Measurements from ENCODE around the gene RPS15A. TPM values are rescaled to one million over a fixed set of nuclear protein-coding genes. Genes with fewer than 3 reads are reported as not detected.

The RPS15A gene
- total RNA-seq, 1 donor from 2014 or later: 1,627 TPM

GRCh38 chr16:18833707-18834505, 43.8 kb upstream of the RPS15A start:
- Mint-ChIP-seq H3K27ac (ENCODE audit: unreplicated experiment) (no peak overlapping the region), H3K9me3 (ENCODE audit: unreplicated experiment) (no peaks in the 10 kb centered on the region)

GRCh38 chr16:18832613-18833012, 42.5 kb upstream of the RPS15A start:
- no peak for DNase-seq (ENCODE audit: low spot score)
- peaks cover 33% of the 10 kb centered on the region for H3K36me3 Mint-ChIP-seq (ENCODE audit: low read depth, unreplicated experiment)
- no peak overlapping the region for H3K4me3 Mint-ChIP-seq (ENCODE audit: unreplicated experiment)
- no peaks in the 10 kb centered on the region for H3K4me1 Mint-ChIP-seq (ENCODE audit: unreplicated experiment)
- H3K27ac Mint-ChIP-seq (ENCODE audit: unreplicated experiment): no peak overlapping the region
- H3K9me3 Mint-ChIP-seq (ENCODE audit: unreplicated experiment): no peaks in the 10 kb centered on the region
- TF ChIP-seq, protein P1, sequence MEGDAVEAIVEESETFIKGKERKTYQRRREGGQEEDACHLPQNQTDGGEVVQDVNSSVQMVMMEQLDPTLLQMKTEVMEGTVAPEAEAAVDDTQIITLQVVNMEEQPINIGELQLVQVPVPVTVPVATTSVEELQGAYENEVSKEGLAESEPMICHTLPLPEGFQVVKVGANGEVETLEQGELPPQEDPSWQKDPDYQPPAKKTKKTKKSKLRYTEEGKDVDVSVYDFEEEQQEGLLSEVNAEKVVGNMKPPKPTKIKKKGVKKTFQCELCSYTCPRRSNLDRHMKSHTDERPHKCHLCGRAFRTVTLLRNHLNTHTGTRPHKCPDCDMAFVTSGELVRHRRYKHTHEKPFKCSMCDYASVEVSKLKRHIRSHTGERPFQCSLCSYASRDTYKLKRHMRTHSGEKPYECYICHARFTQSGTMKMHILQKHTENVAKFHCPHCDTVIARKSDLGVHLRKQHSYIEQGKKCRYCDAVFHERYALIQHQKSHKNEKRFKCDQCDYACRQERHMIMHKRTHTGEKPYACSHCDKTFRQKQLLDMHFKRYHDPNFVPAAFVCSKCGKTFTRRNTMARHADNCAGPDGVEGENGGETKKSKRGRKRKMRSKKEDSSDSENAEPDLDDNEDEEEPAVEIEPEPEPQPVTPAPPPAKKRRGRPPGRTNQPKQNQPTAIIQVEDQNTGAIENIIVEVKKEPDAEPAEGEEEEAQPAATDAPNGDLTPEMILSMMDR (IDR thresholded peaks at IDR 0.05; ENCODE audit: unreplicated experiment): no peak
- no peaks in the 10 kb centered on the region for H3K27me3 Mint-ChIP-seq (ENCODE audit: unreplicated experiment)

More at GRCh38 chr16:18833707-18834505, 43.8 kb upstream of the RPS15A start:
- peak overlapping the region; percentile 6 for H3K4me3 Mint-ChIP-seq (ENCODE audit: unreplicated experiment)
- H3K36me3 Mint-ChIP-seq (ENCODE audit: low read depth, unreplicated experiment): peaks cover 38% of the 10 kb centered on the region
- DNase-seq (ENCODE audit: low spot score): no peak
- H3K4me1 Mint-ChIP-seq (ENCODE audit: unreplicated experiment): no peaks in the 10 kb centered on the region
- TF ChIP-seq, protein P1 (IDR thresholded peaks at IDR 0.05; ENCODE audit: unreplicated experiment): no peak
- no peaks in the 10 kb centered on the region for H3K27me3 Mint-ChIP-seq (ENCODE audit: unreplicated experiment)

DNA sequence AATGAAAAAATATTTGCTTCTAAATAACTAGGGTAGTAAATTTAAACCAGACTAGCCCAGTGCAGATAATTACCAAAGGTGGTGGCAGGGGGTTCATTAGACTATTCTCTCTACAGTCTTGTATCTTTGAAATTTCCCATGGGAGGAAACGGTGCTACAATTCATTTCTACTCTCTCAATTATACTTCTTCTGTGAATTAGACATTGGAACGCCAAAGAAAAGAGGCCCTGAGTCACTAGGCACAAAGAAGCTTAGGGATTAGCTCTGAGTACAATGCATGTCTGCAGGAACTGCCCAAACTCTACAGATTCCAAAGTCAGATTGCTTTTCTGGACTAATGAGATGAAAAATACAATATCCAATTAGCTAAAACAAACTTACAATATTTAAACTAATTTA, 41.9 kb upstream of the RPS15A start:
- no peak overlapping the region for H3K4me3 Mint-ChIP-seq (ENCODE audit: unreplicated experiment)
- no peaks in the 10 kb centered on the region for H3K4me1 Mint-ChIP-seq (ENCODE audit: unreplicated experiment)
- no peaks in the 10 kb centered on the region for H3K27me3 Mint-ChIP-seq (ENCODE audit: unreplicated experiment)
- H3K36me3 Mint-ChIP-seq (ENCODE audit: low read depth, unreplicated experiment): peaks cover 29% of the 10 kb centered on the region
- DNase-seq (ENCODE audit: low spot score): no peak
- no peaks in the 10 kb centered on the region for H3K9me3 Mint-ChIP-seq (ENCODE audit: unreplicated experiment)
- TF ChIP-seq, protein P1 (IDR thresholded peaks at IDR 0.05; ENCODE audit: unreplicated experiment): no peak
- H3K27ac Mint-ChIP-seq (ENCODE audit: unreplicated experiment): no peak overlapping the region

GRCh38 chr16:18829251-18829650, 39.1 kb upstream of the RPS15A start:
- Mint-ChIP-seq H3K27ac (ENCODE audit: unreplicated experiment) (no peak overlapping the region), H3K4me3 (ENCODE audit: unreplicated experiment) (no peak overlapping the region), H3K27me3 (ENCODE audit: unreplicated experiment) (no peaks in the 10 kb centered on the region), H3K9me3 (ENCODE audit: unreplicated experiment) (no peaks in the 10 kb centered on the region), H3K36me3 (ENCODE audit: low read depth, unreplicated experiment) (peaks cover 13% of the 10 kb centered on the region), H3K4me1 (ENCODE audit: unreplicated experiment) (no peaks in the 10 kb centered on the region)
- TF ChIP-seq, protein P1 (IDR thresholded peaks at IDR 0.05; ENCODE audit: unreplicated experiment): no peak
- DNase-seq (ENCODE audit: low spot score): no peak

- Mint-ChIP-seq H3K27ac (ENCODE audit: unreplicated experiment) (no peak overlapping the region), H3K4me1 (ENCODE audit: unreplicated experiment) (no peaks in the 10 kb centered on the region), H3K9me3 (ENCODE audit: unreplicated experiment) (no peaks in the 10 kb centered on the region), H3K27me3 (ENCODE audit: unreplicated experiment) (no peaks in the 10 kb centered on the region), H3K4me3 (ENCODE audit: unreplicated experiment) (no peak overlapping the region), H3K36me3 (ENCODE audit: low read depth, unreplicated experiment) (peaks cover 9% of the 10 kb centered on the region)
- TF ChIP-seq, protein P1 (IDR thresholded peaks at IDR 0.05; ENCODE audit: unreplicated experiment): no peak
- no peak for DNase-seq (ENCODE audit: low spot score)
These were observed 37.8 kb upstream of the RPS15A start for GRCh38 chr16:18827890-18828289.
